ENCODE data around the gene ANKRD63. TPM values are rescaled to one million over a fixed set of nuclear protein-coding genes. Genes with fewer than 3 reads are reported as not detected.

Gene ANKRD63
- total RNA-seq, 1 experiment from 2014 or later = 1.2 TPM

GRCh38 chr15:40264321-40265153 is 18.3 kb downstream of the ANKRD63 start (continued):
- TF ChIP-seq ZSCAN18 (CRISPR knock-in tag; IDR thresholded peaks at IDR 0.05) (no peak), ZNF416 (CRISPR knock-in tag; IDR thresholded peaks at IDR 0.05) (no peak), SP1 (CRISPR knock-in tag; conservative IDR thresholded peaks at IDR 0.05) (no peak), EMX1 (CRISPR knock-in tag; IDR thresholded peaks at IDR 0.05) (no peak), ZNF138 (CRISPR knock-in tag; conservative IDR thresholded peaks at IDR 0.05) (no peak), ARID4B (CRISPR knock-in tag; IDR thresholded peaks at IDR 0.05; ENCODE audit: borderline replicate concordance) (no peak), JAZF1 (CRISPR knock-in tag; IDR thresholded peaks at IDR 0.05) (no peak), CDX4 (CRISPR knock-in tag; IDR thresholded peaks at IDR 0.05; ENCODE audit: borderline replicate concordance) (no peak), SMAD4 (CRISPR knock-in tag; IDR thresholded peaks at IDR 0.05) (no peak), FOXK1 (CRISPR knock-in tag; IDR thresholded peaks at IDR 0.05) (no peak), TEAD1 (CRISPR knock-in tag; IDR thresholded peaks at IDR 0.05) (no peak), ZBTB43 (CRISPR knock-in tag; IDR thresholded peaks at IDR 0.05) (no peak), E2F1 (CRISPR knock-in tag; IDR thresholded peaks at IDR 0.05) (no peak), FOXP4 (CRISPR knock-in tag; IDR thresholded peaks at IDR 0.05) (no peak)
